K562 (cell line): ENCODE data around the gene SETD5. TPM values are rescaled to one million over a fixed set of nuclear protein-coding genes. Genes with fewer than 3 reads are reported as not detected.

Experiments used
- CREB3 ChIP-seq: fragments of 450-650 bp; conservative IDR thresholded peaks from 2 replicates; pipeline ENCODE4 v1.6.1; 2016; ENCODE audit warnings: missing genetic modification characterization, low read depth, mild to moderate bottlenecking, missing compliant biosample characterization, moderate library complexity
- GMEB1 ChIP-seq: fragments of 250-450 bp; sonication (Bioruptor Pico); IDR thresholded peaks from 2 replicates; pipeline ENCODE4 v1.4.0; 2020; ENCODE audit warnings: mild to moderate bottlenecking
- GTF2E2 ChIP-seq: fragments of 200-800 bp; sonication (Bioruptor generic); IDR thresholded peaks from 2 replicates; pipeline ENCODE4 v1.6.1; 2016; ENCODE audit warnings: missing genetic modification characterization, missing compliant biosample characterization
- KDM1A ChIP-seq, 2 experiments: fragments of 450-650 bp; IDR thresholded peaks; 2 replicates each; pipeline ENCODE4 v1.6.1; 2016; ENCODE audit warnings: mild to moderate bottlenecking in 2 of 2
- KLF13 ChIP-seq: fragments of 450-650 bp; IDR thresholded peaks from 2 replicates; pipeline ENCODE4 v1.6.1; 2016; ENCODE audit warnings: missing genetic modification characterization, low read depth, mild to moderate bottlenecking, missing compliant biosample characterization, moderate library complexity, borderline replicate concordance
- MEF2D ChIP-seq: conservative IDR thresholded peaks from 2 replicates; pipeline ENCODE4 v1.6.1; 2016; ENCODE audit warnings: low read depth, missing genetic modification characterization, missing compliant biosample characterization
- MTA3 ChIP-seq: fragments of 450-650 bp; formaldehyde crosslinking; IDR thresholded peaks from 2 replicates; pipeline ENCODE4 v1.6.1; 2017; ENCODE audit warnings: mild to moderate bottlenecking, borderline replicate concordance
- RFX1 ChIP-seq: fragments of 450-650 bp; IDR thresholded peaks from 2 replicates; pipeline ENCODE4 v1.6.1; 2016; ENCODE audit warnings: mild to moderate bottlenecking, moderate library complexity
- SMAD3 ChIP-seq: fragments of 450-650 bp; formaldehyde crosslinking; conservative IDR thresholded peaks from 2 replicates; pipeline ENCODE4 v1.4.0; 2020; ENCODE audit warnings: mild to moderate bottlenecking
- STAT5A ChIP-seq: IDR thresholded peaks from 2 replicates; pipeline ENCODE4 v1.6.1; 2012; ENCODE audit warnings: low read length, inconsistent platforms, borderline replicate concordance
- TARDBP ChIP-seq: fragments of 450-650 bp; IDR thresholded peaks from 2 replicates; pipeline ENCODE4 v1.6.1; 2016
- THRA ChIP-seq: fragments of 450-650 bp; IDR thresholded peaks from 2 replicates; pipeline ENCODE4 v1.6.1; 2017; ENCODE audit warnings: mild to moderate bottlenecking, moderate library complexity
- ZFP36 ChIP-seq: fragments of 150-350 bp; IDR thresholded peaks from 2 replicates; pipeline ENCODE4 v1.6.1; 2018; ENCODE audit warnings: low read length, low read depth; ENCODE audit not compliant: partially characterized antibody
- ZNF318 ChIP-seq, 2 experiments: fragments of 450-650 bp; IDR thresholded peaks; 2 replicates each; pipeline ENCODE4 v1.6.1; 2016; ENCODE audit warnings: mild to moderate bottlenecking in 2 of 2, borderline replicate concordance in 1 of 2, low read depth in 1 of 2, moderate library complexity in 1 of 2
- polyA plus RNA-seq, 8 experiments: library from polyadenylated mRNA; depleted of rRNA in 4 of 8; stranded (reverse) in 5 of 8; unstranded in 3 of 8; fragments of >200 nt; fragmentation: Nextera tagmentation in 2 of 8; fragmentation: Illumina TruSeq in 1 of 8; extraction: Ambion mirVana in 2 of 8; extraction: Trizol in 1 of 8; gene quantifications; 2 replicates each; pipeline versions ENCODE4 v1.2.1 to v1.2.3, GENCODE V29; 2011 to 2014; ENCODE audit warnings: inconsistent platforms in 1 of 8, missing spikeins in 1 of 8
- total RNA-seq, 7 experiments: library from RNA; depleted of rRNA in 6 of 7; stranded (reverse); fragments of >200 nt in 6 of 7; fragmentation: Illumina TruSeq in 2 of 7; extraction: Trizol in 2 of 7; gene quantifications; 2 replicates each; pipeline versions ENCODE4 v1.2.1 to v1.2.3, GENCODE V29; 2011 to 2021; ENCODE audit warnings: low replicate concordance in 1 of 7

Gene SETD5
- total and polyA plus RNA-seq, 9 of the 15 experiments (the other 6 are each of a cell fraction or from before 2014, with no cell fraction given): 20.8 to 135 (median 87.2) TPM

- TF ChIP-seq ZNF318 (IDR thresholded peaks at IDR 0.05; ENCODE audit: borderline replicate concordance in 1 of 2, low read depth in 1 of 2): peak in 1 of 2 experiments; percentile 78; a peak in 1 of 4 replicates
- TF ChIP-seq ZFP36: peak; percentile 66
- peak; percentile 53; the same call in 1 of the 2 replicates for TF ChIP-seq MTA3
- peak; percentile 82; the same call in 1 of the 2 replicates for TF ChIP-seq CREB3 (tag)
- peak; percentile 78; the same call in 1 of the 2 replicates for TF ChIP-seq SMAD3 (CRISPR knock-in tag)
- peak; percentile 48; the same call in 1 of the 2 replicates for TF ChIP-seq MEF2D (tag)
- TF ChIP-seq GMEB1: peak; percentile 31; the same call in 1 of the 2 replicates
- TF ChIP-seq KDM1A (IDR thresholded peaks at IDR 0.05): peak in 1 of 2 experiments; percentile 63; a peak in 3 of 4 replicates
- no peak for TF ChIP-seq THRA
- peak; percentile 15; the same call in 1 of the 2 replicates for TF ChIP-seq RFX1
- TF ChIP-seq GTF2E2: peak; percentile 95
- peak; percentile 5; the same call in 1 of the 2 replicates for TF ChIP-seq STAT5A
- TF ChIP-seq KLF13: peak; percentile 54; the same call in 1 of the 2 replicates
- TF ChIP-seq TARDBP: peak; percentile 57; the same call in 1 of the 2 replicates
These were observed 25.5 kb downstream of the SETD5 start (continued) for GRCh38 chr3:9422712-9423424.
